ENCODE results near the gene FMNL2. TPM values are rescaled to one million over a fixed set of nuclear protein-coding genes. Genes with fewer than 3 reads are reported as not detected.

FMNL2 gene
- total RNA-seq, 2 experiments from 2014 or later, result 0.98 to 1.3 TPM

GRCh38 chr2:152695763-152696162 is 360.8 kb downstream of the FMNL2 start:
- no peak overlapping the region for H3K4me3 Mint-ChIP-seq
- no peak overlapping the region for H3K27ac Mint-ChIP-seq
- no peaks in the 10 kb centered on the region for H3K27me3 Mint-ChIP-seq
- H3K9me3 Mint-ChIP-seq, result no peaks in the 10 kb centered on the region
- peaks cover 26% of the 10 kb centered on the region for H3K36me3 Mint-ChIP-seq
- H3K4me1 Mint-ChIP-seq, result peaks cover 36% of the 10 kb centered on the region
- DNase-seq, result no peak

- peaks cover 4% of the 10 kb centered on the region for H3K9me3 Mint-ChIP-seq
- H3K27me3 Mint-ChIP-seq, result no peaks in the 10 kb centered on the region
- H3K4me3 Mint-ChIP-seq, result no peak overlapping the region
- no peak for DNase-seq
- H3K27ac Mint-ChIP-seq, result no peak overlapping the region
- peaks cover 32% of the 10 kb centered on the region for H3K36me3 Mint-ChIP-seq
- H3K4me1 Mint-ChIP-seq, result peaks cover 40% of the 10 kb centered on the region
Observed at GRCh38 chr2:152696476-152696875, 361.5 kb downstream of the FMNL2 start.

Other genes with a start within 250 kb of the FMNL2 start
- under 1 TPM; 0.54 to 0.56 TPM for gene CACNB4, start 236.1 kb upstream of the FMNL2 start, total RNA-seq
- 10 to 100 TPM; 14.0 to 14.5 TPM for gene STAM2, start 159.4 kb upstream of the FMNL2 start, total RNA-seq

All from activated naive CD8-positive, alpha-beta T cell treated with anti-CD3 and anti-CD28 coated beads for 36 hours (primary cell).